Sigmoid colon (tissue), 4 donors: ENCODE results near the gene PGS1.
A peak's percentile ranks its signal among the peaks of the same experiment; 100 is the strongest.

Experiments
- POLR2AphosphoS5 ChIP-seq, 4 donors: sonication (generic); formaldehyde crosslinking; IDR thresholded peaks; one replicate each; pipeline ENCODE4 v1.6.1; 2017; ENCODE audit warnings: antibody characterized with exemption in 4 of 4
- TF ChIP-seq, protein P1 (sequence below), 4 experiments: fragments of 450-650 bp in 3 of 4; fragments of 200-600 bp in 1 of 4; IDR thresholded peaks; one replicate each; pipeline ENCODE4 v1.5.1; 2016 to 2019; ENCODE audit warnings: antibody characterized with exemption in 4 of 4, mild to moderate bottlenecking in 3 of 4, moderate library complexity in 2 of 4

DNA sequence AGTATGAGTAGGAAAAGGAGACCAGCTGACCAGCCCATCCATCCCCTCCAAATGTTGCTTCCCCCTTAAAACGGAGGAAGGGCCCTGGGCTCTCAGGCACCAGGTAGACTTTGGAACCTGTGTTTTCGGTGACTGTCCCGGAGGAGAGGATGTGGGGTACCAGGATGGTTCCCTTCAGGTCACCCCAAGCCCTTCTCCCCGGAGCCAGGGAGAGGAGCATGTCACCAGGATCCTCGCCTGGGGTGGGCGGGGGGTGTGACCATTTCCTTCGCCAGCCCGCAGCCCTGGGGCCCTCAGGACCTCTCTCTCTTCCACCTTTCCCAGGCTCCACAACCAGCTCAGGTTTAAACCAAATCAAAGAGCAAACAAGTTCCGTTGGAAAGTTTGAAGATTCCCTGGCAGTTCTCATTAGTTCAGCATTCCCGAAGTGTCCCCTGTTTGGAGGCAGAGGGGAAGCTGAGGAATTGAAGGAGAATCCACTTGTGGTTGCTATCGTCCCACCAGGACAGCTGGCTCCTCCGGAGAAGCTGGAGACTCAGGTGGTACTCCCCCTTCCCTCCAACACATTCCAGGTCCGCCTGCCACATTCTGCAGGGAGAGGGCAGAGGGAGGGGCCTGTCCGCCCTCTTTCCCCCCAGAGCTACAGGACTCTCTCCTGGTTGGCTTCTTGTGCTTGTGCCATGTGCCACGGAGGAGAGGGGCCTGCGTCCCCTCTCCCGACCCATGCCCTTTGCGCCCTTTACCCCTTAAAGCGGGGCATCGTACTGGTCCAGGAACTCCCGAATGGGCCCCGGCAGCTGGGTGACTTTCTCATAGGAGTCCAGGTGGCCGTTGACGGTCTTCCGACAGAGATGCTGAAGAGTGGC, 20.5 kb upstream of the PGS1 start:
- TF ChIP-seq, protein P1, sequence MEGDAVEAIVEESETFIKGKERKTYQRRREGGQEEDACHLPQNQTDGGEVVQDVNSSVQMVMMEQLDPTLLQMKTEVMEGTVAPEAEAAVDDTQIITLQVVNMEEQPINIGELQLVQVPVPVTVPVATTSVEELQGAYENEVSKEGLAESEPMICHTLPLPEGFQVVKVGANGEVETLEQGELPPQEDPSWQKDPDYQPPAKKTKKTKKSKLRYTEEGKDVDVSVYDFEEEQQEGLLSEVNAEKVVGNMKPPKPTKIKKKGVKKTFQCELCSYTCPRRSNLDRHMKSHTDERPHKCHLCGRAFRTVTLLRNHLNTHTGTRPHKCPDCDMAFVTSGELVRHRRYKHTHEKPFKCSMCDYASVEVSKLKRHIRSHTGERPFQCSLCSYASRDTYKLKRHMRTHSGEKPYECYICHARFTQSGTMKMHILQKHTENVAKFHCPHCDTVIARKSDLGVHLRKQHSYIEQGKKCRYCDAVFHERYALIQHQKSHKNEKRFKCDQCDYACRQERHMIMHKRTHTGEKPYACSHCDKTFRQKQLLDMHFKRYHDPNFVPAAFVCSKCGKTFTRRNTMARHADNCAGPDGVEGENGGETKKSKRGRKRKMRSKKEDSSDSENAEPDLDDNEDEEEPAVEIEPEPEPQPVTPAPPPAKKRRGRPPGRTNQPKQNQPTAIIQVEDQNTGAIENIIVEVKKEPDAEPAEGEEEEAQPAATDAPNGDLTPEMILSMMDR (IDR thresholded peaks at IDR 0.05), result no peak
- TF ChIP-seq POLR2AphosphoS5 (IDR thresholded peaks at IDR 0.05), result peak in 1 of 4 donors; percentile 42
